Hepatocyte (in vitro differentiated cells): Measurements from ENCODE around the gene DENND5B.

Source experiments
- CTCF ChIP-seq: fragments of 200-600 bp; sonication (generic); IDR thresholded peaks from 2 replicates; pipeline ENCODE4 v1.5.1; 2016; ENCODE audit warnings: antibody characterized with exemption, mild to moderate bottlenecking; ENCODE audit not compliant: poor library complexity
- EZH2 ChIP-seq: fragments of 200-600 bp; sonication (generic); IDR thresholded peaks from 2 replicates; pipeline ENCODE4 v1.6.1; 2016; ENCODE audit warnings: antibody characterized with exemption, mild to moderate bottlenecking, borderline replicate concordance

GRCh38 chr12:31466768-31467167 lies 124.2 kb downstream of the DENND5B start:
- no peak for TF ChIP-seq CTCF
- TF ChIP-seq EZH2, result no peak
